ENCODE results near the gene ZNF318. TPM values are rescaled to one million over a fixed set of nuclear protein-coding genes. Genes with fewer than 3 reads are reported as not detected.
A peak's percentile ranks its signal among the peaks of the same experiment; 100 is the strongest.

Gene ZNF318
- total and polyA plus RNA-seq, 10 donors = 8.6 to 56.9 (median 33.1) TPM

DNA sequence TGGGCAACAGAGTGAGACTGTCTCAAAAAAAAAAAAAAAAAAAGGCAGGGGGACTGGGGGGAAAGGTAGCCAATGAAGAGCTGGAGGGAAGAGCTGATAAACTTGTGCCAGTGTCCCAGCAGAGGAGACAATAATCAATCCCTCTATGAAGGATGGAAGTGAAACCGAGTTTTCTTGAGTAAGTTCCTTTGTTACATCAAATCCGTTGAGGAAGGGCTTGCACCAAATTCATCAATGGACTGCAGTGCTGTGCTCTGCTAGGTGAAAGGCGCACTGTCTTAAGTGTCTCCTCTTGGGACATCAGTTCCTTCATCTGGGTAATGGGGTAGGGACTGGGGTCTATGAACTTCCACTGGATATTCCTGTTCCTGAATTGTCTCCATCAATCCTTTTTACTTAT is 57.8 kb downstream of the ZNF318 start:
- DNase-seq = no peak
- TF ChIP-seq POLR2AphosphoS5 (IDR thresholded peaks at IDR 0.05) = no peak
- TF ChIP-seq, protein P1, sequence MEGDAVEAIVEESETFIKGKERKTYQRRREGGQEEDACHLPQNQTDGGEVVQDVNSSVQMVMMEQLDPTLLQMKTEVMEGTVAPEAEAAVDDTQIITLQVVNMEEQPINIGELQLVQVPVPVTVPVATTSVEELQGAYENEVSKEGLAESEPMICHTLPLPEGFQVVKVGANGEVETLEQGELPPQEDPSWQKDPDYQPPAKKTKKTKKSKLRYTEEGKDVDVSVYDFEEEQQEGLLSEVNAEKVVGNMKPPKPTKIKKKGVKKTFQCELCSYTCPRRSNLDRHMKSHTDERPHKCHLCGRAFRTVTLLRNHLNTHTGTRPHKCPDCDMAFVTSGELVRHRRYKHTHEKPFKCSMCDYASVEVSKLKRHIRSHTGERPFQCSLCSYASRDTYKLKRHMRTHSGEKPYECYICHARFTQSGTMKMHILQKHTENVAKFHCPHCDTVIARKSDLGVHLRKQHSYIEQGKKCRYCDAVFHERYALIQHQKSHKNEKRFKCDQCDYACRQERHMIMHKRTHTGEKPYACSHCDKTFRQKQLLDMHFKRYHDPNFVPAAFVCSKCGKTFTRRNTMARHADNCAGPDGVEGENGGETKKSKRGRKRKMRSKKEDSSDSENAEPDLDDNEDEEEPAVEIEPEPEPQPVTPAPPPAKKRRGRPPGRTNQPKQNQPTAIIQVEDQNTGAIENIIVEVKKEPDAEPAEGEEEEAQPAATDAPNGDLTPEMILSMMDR (IDR thresholded peaks at IDR 0.05 in 8 of 11, conservative IDR thresholded peaks at IDR 0.05 in 3 of 11) = no peak
- H3K4me3 ChIP-seq = no peak overlapping the region
- H3K4me1 ChIP-seq = peaks cover 0 to 90% (median 37%) of the 10 kb centered on the region in 6 donors
- peak overlapping the region in 5 of 8 donors; percentile 16 to 79 (median 77) for H3K27ac ChIP-seq
- intact Hi-C loops (cut with DNase I; ENCODE audit: low total_unique reads) = no loop called here
- 36 to 73% (median 54%) methylated on average over 3 of the region's 3 CpGs for WGBS, 5 donors
- no peaks in the 10 kb centered on the region for H3K9me3 ChIP-seq
- peaks cover 0 to 23% (median 0%) of the 10 kb centered on the region in 7 donors for H3K27me3 ChIP-seq (replicated peaks in 1 of 7)
- H3K36me3 ChIP-seq = no peaks in the 10 kb centered on the region

- Histone ChIP-seq H3K9me3 (no peaks in the 10 kb centered on the region), H3K4me1 (peaks cover 0 to 80% (median 31%) of the 10 kb centered on the region in 6 donors), H3K27me3 (replicated peaks in 1 of 7) (peaks cover 0 to 23% (median 0%) of the 10 kb centered on the region in 7 donors), H3K36me3 (no peaks in the 10 kb centered on the region), H3K27ac (peak overlapping the region in 4 of 8 donors; percentile 16 to 79 (median 54)), H3K4me3 (no peak overlapping the region)
- TF ChIP-seq POLR2A (IDR thresholded peaks at IDR 0.05) (no peak), POLR2AphosphoS5 (IDR thresholded peaks at IDR 0.05) (no peak)
- TF ChIP-seq, protein P1 (IDR thresholded peaks at IDR 0.05 in 8 of 11, conservative IDR thresholded peaks at IDR 0.05 in 3 of 11) = no peak
- intact Hi-C loops (cut with DNase I; ENCODE audit: low total_unique reads) = no loop called here
- no peak for DNase-seq
Measured at GRCh38 chr6:43310624-43311023, 58.8 kb downstream of the ZNF318 start.

DNA sequence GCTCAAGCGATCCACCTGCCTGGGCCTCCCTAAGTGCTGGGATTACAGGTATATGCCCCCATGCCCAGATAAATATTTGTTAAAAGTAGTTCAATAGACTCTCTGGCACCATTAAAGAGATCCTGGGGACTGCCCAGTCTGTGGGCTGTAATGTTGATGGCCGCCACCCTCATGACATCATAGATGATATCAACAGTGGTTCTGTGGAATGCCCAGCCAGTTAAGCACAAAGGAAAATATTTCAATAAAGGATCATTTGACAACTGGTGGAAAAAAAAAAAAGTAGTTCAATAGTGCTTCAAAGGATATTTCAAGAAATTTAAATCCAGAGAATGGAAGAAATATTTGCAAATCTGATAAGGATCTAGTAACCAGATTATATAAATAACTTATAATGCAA is 59.3 kb downstream of the ZNF318 start:
- Histone ChIP-seq H3K27ac (peak overlapping the region in 3 of 8 donors; percentile 32 to 79 (median 77)), H3K9me3 (no peaks in the 10 kb centered on the region), H3K4me3 (no peak overlapping the region), H3K36me3 (no peaks in the 10 kb centered on the region), H3K4me1 (peaks cover 0 to 75% (median 31%) of the 10 kb centered on the region in 6 donors), H3K27me3 (replicated peaks in 1 of 7) (peaks cover 0 to 23% (median 0%) of the 10 kb centered on the region in 7 donors)
- WGBS, 5 donors = 97 to 100% (median 97%) methylated on average over 2 of the region's 2 CpGs
- TF ChIP-seq POLR2A (IDR thresholded peaks at IDR 0.05) (no peak), POLR2AphosphoS5 (IDR thresholded peaks at IDR 0.05) (no peak)
- TF ChIP-seq, protein P1 (IDR thresholded peaks at IDR 0.05 in 8 of 11, conservative IDR thresholded peaks at IDR 0.05 in 3 of 11) = no peak
- intact Hi-C loops (cut with DNase I; ENCODE audit: low total_unique reads) = no loop called here
- DNase-seq = no peak

- Histone ChIP-seq H3K27ac (peak overlapping the region in 2 of 8 donors; percentile 40), H3K4me3 (peak overlapping the region; percentile 12 to 68 (median 30)), H3K4me1 (peaks cover 0 to 66% (median 31%) of the 10 kb centered on the region in 6 donors), H3K9me3 (no peaks in the 10 kb centered on the region), H3K36me3 (no peaks in the 10 kb centered on the region), H3K27me3 (replicated peaks in 1 of 7) (peaks cover 0 to 23% (median 0%) of the 10 kb centered on the region in 7 donors)
- TF ChIP-seq, protein P1 (IDR thresholded peaks at IDR 0.05 in 8 of 11, conservative IDR thresholded peaks at IDR 0.05 in 3 of 11) = no peak
- TF ChIP-seq POLR2A (IDR thresholded peaks at IDR 0.05) (no peak), POLR2AphosphoS5 (IDR thresholded peaks at IDR 0.05) (no peak)
- WGBS, 5 donors = 35 to 42% (median 41%) methylated on average over 9 of the region's 9 CpGs
- intact Hi-C loops (cut with DNase I; ENCODE audit: low total_unique reads) = no loop called here
- DNase-seq = no peak
Measured at GRCh38 chr6:43308990-43309477, 60.4 kb downstream of the ZNF318 start.

All from spleen (tissue), 11 donors.